H1 (cell line): Measurements from ENCODE around the gene MXD3. TPM values are rescaled to one million over a fixed set of nuclear protein-coding genes. Genes with fewer than 3 reads are reported as not detected.

ENCODE experiments used
- CTCF ChIA-PET: fragments of 300-600 bp; sonication (Branson Sonifier 250); formaldehyde crosslinking; loops from one replicate; lab custom pipeline; 2021; ENCODE audit not compliant: partially characterized antibody; lab: Charles Lee
- POLR2A ChIA-PET: fragments of 300-600 bp; sonication (Branson Sonifier 250); formaldehyde crosslinking; loops from one replicate; lab custom pipeline; 2021; ENCODE audit warnings: inconsistent platforms; ENCODE audit not compliant: partially characterized antibody; lab: Charles Lee
- DNase-seq, 2 experiments: peaks; one replicate each; pipeline versions ENCODE4 v3.0.0 to v3.0.0-alpha.2; 2010 to 2022; ENCODE audit warnings: low spot score in 2 of 2, low read depth in 1 of 2, mixed read lengths in 1 of 2
- FAIRE-seq: peaks from 2 replicates; lab custom pipeline; 2011; peaks lifted over from hg19 to GRCh38; lab: Jason Lieb, UNC
- H2AFZ ChIP-seq: 2 replicates; pipeline ENCODE4 v1.8.1; 2012; ENCODE audit warnings: low read length, inconsistent platforms
- H2AK5ac ChIP-seq: 2 replicates; pipeline ENCODE4 v1.6.1; 2013; ENCODE audit warnings: low read depth, low read length
- H2BK120ac ChIP-seq: replicated peaks from 2 replicates; pipeline ENCODE3; 2013; ENCODE audit warnings: low read depth, low read length, inconsistent platforms
- H2BK12ac ChIP-seq: 2 replicates; pipeline ENCODE4 v1.6.1; 2013; ENCODE audit warnings: low read depth, low read length
- H2BK15ac ChIP-seq: 2 replicates; pipeline ENCODE4 v1.6.1; 2013; ENCODE audit warnings: low read length
- H2BK20ac ChIP-seq: 2 replicates; pipeline ENCODE4 v1.6.1; 2013; ENCODE audit warnings: low read length
- H2BK5ac ChIP-seq: 2 replicates; pipeline ENCODE4 v1.6.1; 2013; ENCODE audit warnings: low read depth, low read length
- H3K14ac ChIP-seq: 2 replicates; pipeline ENCODE4 v1.6.1; 2013; ENCODE audit warnings: inconsistent platforms; ENCODE audit not compliant: insufficient read length
- H3K18ac ChIP-seq: 2 replicates; pipeline ENCODE4 v1.6.1; 2013; ENCODE audit warnings: low read length; ENCODE audit errors: extremely low read depth
- H3K23ac ChIP-seq: 2 replicates; pipeline ENCODE4 v1.6.1; 2013; ENCODE audit warnings: inconsistent platforms; ENCODE audit not compliant: insufficient read length
- H3K23me2 ChIP-seq: 2 replicates; pipeline ENCODE4 v1.6.1; 2013; ENCODE audit warnings: low read depth, low read length
- H3K27ac ChIP-seq: 2 replicates; pipeline ENCODE4 v1.6.1; 2011; ENCODE audit warnings: low read depth, low read length, inconsistent platforms
- H3K27me3 ChIP-seq, 4 experiments: replicated peaks in 1 of 4; 1 replicate in 1 of 4; 2 replicates in 3 of 4; pipeline versions ENCODE4 v1.6.1 to v1.8.1; 2011 to 2013; ENCODE audit warnings: low read length in 3 of 4, mild to moderate bottlenecking in 3 of 4, inconsistent platforms in 2 of 4, mixed read lengths in 2 of 4, moderate library complexity in 1 of 4; ENCODE audit not compliant: control insufficient read depth in 3 of 4, insufficient read depth in 3 of 4; ENCODE audit errors: extremely low read depth in 1 of 4
- H3K36me3 ChIP-seq, 4 experiments: 2 replicates each; pipeline versions ENCODE4 v1.6.1 to v1.8.1; 2011 to 2013; ENCODE audit warnings: mild to moderate bottlenecking in 4 of 4, low read length in 3 of 4, moderate library complexity in 2 of 4, control low read depth in 1 of 4, inconsistent platforms in 1 of 4; ENCODE audit not compliant: insufficient read depth in 4 of 4, control insufficient read depth in 2 of 4
- H3K4ac ChIP-seq: replicated peaks from 2 replicates; pipeline ENCODE3; 2013; ENCODE audit warnings: low read length, low read depth, mixed read lengths, inconsistent platforms; ENCODE audit not compliant: insufficient read length
- H3K4me1 ChIP-seq, 4 experiments: replicated peaks in 1 of 4; 1 replicate in 1 of 4; 2 replicates in 3 of 4; pipeline versions ENCODE4 v1.6.1 to v1.8.1; 2011 to 2013; ENCODE audit warnings: low read length in 3 of 4, inconsistent platforms in 2 of 4, mixed read lengths in 1 of 4; ENCODE audit not compliant: insufficient read depth in 4 of 4, control insufficient read depth in 3 of 4
- H3K4me2 ChIP-seq, 2 experiments: 2 replicates each; pipeline versions ENCODE4 v1.6.1 to v1.8.1; 2011 to 2013; ENCODE audit warnings: low read depth in 2 of 2, low read length in 2 of 2, control low read depth in 1 of 2, inconsistent platforms in 1 of 2, mild to moderate bottlenecking in 1 of 2; ENCODE audit not compliant: insufficient read depth in 1 of 2
- H3K4me3 ChIP-seq, 4 experiments: fragments of 200-600, 300-600 bp in 1 of 4; sonication (generic), shearing (Covaris generic), sonication (Bioruptor Twin) in 1 of 4; 2 replicates each; pipeline versions ENCODE4 v1.5.1 to v1.8.1; 2011 to 2016; ENCODE audit warnings: low read length in 4 of 4, low read depth in 3 of 4, control low read depth in 2 of 4, inconsistent platforms in 2 of 4, mild to moderate bottlenecking in 2 of 4, mixed read lengths in 1 of 4, moderate library complexity in 1 of 4; ENCODE audit not compliant: insufficient read depth in 2 of 4; ENCODE audit errors: extremely low read depth in 1 of 4
- H3K56ac ChIP-seq: replicated peaks from 2 replicates; pipeline ENCODE3; 2013; ENCODE audit warnings: low read depth, mild to moderate bottlenecking, mixed read lengths, low read length, inconsistent platforms; ENCODE audit not compliant: insufficient read length
- H3K79me1 ChIP-seq: 2 replicates; pipeline ENCODE4 v1.6.1; 2013; ENCODE audit warnings: low read depth, low read length, control low read depth
- H3K79me2 ChIP-seq, 2 experiments: 2 replicates each; pipeline versions ENCODE4 v1.6.1 to v1.8.1; 2012 to 2013; ENCODE audit warnings: low read length in 2 of 2, mild to moderate bottlenecking in 2 of 2, inconsistent platforms in 1 of 2; ENCODE audit not compliant: insufficient read depth in 2 of 2, control insufficient read depth in 1 of 2
- H3K9ac ChIP-seq, 4 experiments: replicated peaks in 1 of 4; 1 replicate in 1 of 4; 2 replicates in 3 of 4; pipeline versions ENCODE4 v1.6.1 to v1.8.1; 2011 to 2013; ENCODE audit warnings: low read depth in 3 of 4, low read length in 3 of 4, control low read depth in 2 of 4, mild to moderate bottlenecking in 2 of 4, moderate library complexity in 2 of 4, inconsistent platforms in 1 of 4; ENCODE audit errors: extremely low read depth in 1 of 4
- H3K9me3 ChIP-seq, 2 experiments: 2 replicates each; pipeline versions ENCODE4 v1.6.1 to v1.8.1; 2012 to 2013; ENCODE audit warnings: mild to moderate bottlenecking in 2 of 2, moderate library complexity in 2 of 2, control low read depth in 1 of 2, inconsistent platforms in 1 of 2, low read depth in 1 of 2, low read length in 1 of 2, mixed read lengths in 1 of 2; ENCODE audit not compliant: insufficient read depth in 2 of 2
- H4K20me1 ChIP-seq, 2 experiments: replicated peaks in 1 of 2; 2 replicates each; pipeline versions ENCODE3 to v1.8.1; 2011 to 2013; ENCODE audit warnings: inconsistent platforms in 2 of 2, low read length in 2 of 2, mild to moderate bottlenecking in 1 of 2; ENCODE audit not compliant: insufficient read depth in 2 of 2, control insufficient read depth in 1 of 2
- H4K5ac ChIP-seq: 2 replicates; pipeline ENCODE4 v1.6.1; 2013; ENCODE audit warnings: low read length, low read depth, mixed read lengths, inconsistent platforms; ENCODE audit not compliant: insufficient read length
- H4K8ac ChIP-seq: 2 replicates; pipeline ENCODE4 v1.8.0; 2013; ENCODE audit warnings: mild to moderate bottlenecking, moderate library complexity, low read length, inconsistent platforms; ENCODE audit not compliant: insufficient read depth; ENCODE audit errors: extremely low read depth
- H4K91ac ChIP-seq: replicated peaks from 2 replicates; pipeline ENCODE3; 2013; ENCODE audit warnings: low read length, mixed read lengths, inconsistent platforms; ENCODE audit not compliant: insufficient read length
- CTCF ChIP-seq, 3 experiments: IDR thresholded peaks; 1 replicate in 2 of 3; 2 replicates in 1 of 3; pipeline versions ENCODE4 v1.5.1 to v1.6.1; 2011; ENCODE audit warnings: low read length in 3 of 3, mild to moderate bottlenecking in 3 of 3, inconsistent platforms in 2 of 3, low read depth in 1 of 3, moderate library complexity in 1 of 3; ENCODE audit not compliant: insufficient read depth in 1 of 3; ENCODE audit errors: control extremely low read depth in 1 of 3
- POLR2AphosphoS5 ChIP-seq: IDR thresholded peaks from 2 replicates; pipeline ENCODE4 v1.6.1; 2011; ENCODE audit warnings: low read depth, low read length
- WGBS, 2 experiments: shearing (Covaris generic) in 1 of 2; methylation state at CpG; one replicate each; pipeline versions ENCODE4 v1.1.6 to v1.1.7; 2013 to 2015; ENCODE audit warnings: low lambda C conversion rate in 2 of 2, mixed read lengths in 2 of 2, inconsistent platforms in 1 of 2, low coverage in 1 of 2, missing lambda C conversion rate in 1 of 2; ENCODE audit not compliant: insufficient replicate concordance in 2 of 2, insufficient coverage in 1 of 2, insufficient read length in 1 of 2; ENCODE audit errors: extremely low coverage in 1 of 2, missing lambda C conversion rate in 1 of 2; 5-methylcytosine and 5-hydroxymethylcytosine counted together
- polyA plus RNA-seq, 7 experiments: library from polyadenylated mRNA; depleted of rRNA in 3 of 7; stranded (reverse) in 5 of 7; unstranded in 2 of 7; fragments of >200 nt in 5 of 7; fragments of 200-250 nt in 2 of 7; gene quantifications; 1 replicate in 5 of 7; 2 replicates in 1 of 7; 4 replicates in 1 of 7; pipeline versions ENCODE4 v1.2.1 to v1.2.3, GENCODE V29; 2011 to 2013; ENCODE audit warnings: missing spikeins in 2 of 7, mixed read lengths in 2 of 7
- total RNA-seq: library from RNA; stranded (reverse); fragmentation: NEBNext Ultra II Directional; extraction: Animal tissue kit (Norgen Biotek cat#: 25700); gene quantifications from 2 replicates; pipeline ENCODE4 v1.2.1, GENCODE V29; 2021

MXD3 gene
- total and polyA plus RNA-seq, 2 of the 8 experiments (the other 6 are each of a cell fraction or from before 2014, with no cell fraction given): 6.5 to 7.7 TPM

- Histone ChIP-seq H2AFZ (no peak overlapping the region), H3K23me2 (no peaks in the 10 kb centered on the region), H2BK20ac (no peak overlapping the region), H3K4ac (no peak overlapping the region), H2AK5ac (no peak overlapping the region), H3K9me3 (no peaks in the 10 kb centered on the region), H3K18ac (no peak overlapping the region), H3K4me3 (no peak overlapping the region), H3K36me3 (no peaks in the 10 kb centered on the region), H3K79me2 (no peaks in the 10 kb centered on the region), H3K23ac (no peak overlapping the region), H3K4me1 (no peaks in the 10 kb centered on the region; a peak in 1 of 7 replicates), H4K8ac (no peak overlapping the region), H2BK5ac (no peak overlapping the region), H2BK120ac (no peak overlapping the region), H3K9ac (no peak overlapping the region), H2BK12ac (no peak overlapping the region), H3K14ac (no peak overlapping the region), H3K4me2 (no peak overlapping the region), H3K56ac (no peak overlapping the region), H3K27ac (no peak overlapping the region), H4K91ac (no peak overlapping the region), H4K5ac (no peak overlapping the region), H3K27me3 (no peaks in the 10 kb centered on the region), H4K20me1 (no peaks in the 10 kb centered on the region), H3K79me1 (no peaks in the 10 kb centered on the region), H2BK15ac (no peak overlapping the region)
- DNase-seq: no peak
- CTCF ChIA-PET: interaction anchor here (0.7 to 16.6 kb wide), 10 partner anchors 12 to 134 kb away, joined by 3 to 251 read pairs (median 26); partner anchors contain the start of gene LMAN2
- no peak for FAIRE-seq
- WGBS, 2 experiments: 96% methylated on average over 14 of the region's 14 CpGs; no CpG with 5 or more reads in 1 of the 2 experiments
- POLR2A ChIA-PET: interaction anchor here (0.7 to 1.2 kb wide), 4 partner anchors 13 to 134 kb away, joined by 3 read pairs; no protein-coding TSS in a partner anchor
- TF ChIP-seq POLR2AphosphoS5: no peak
- TF ChIP-seq CTCF (IDR thresholded peaks at IDR 0.05; ENCODE audit: control extremely low read depth in 1 of 3, insufficient read depth in 1 of 3, low read depth in 1 of 3, low read length in 3 of 3): no peak
Observed at GRCh38 chr5:177319913-177320588, 8.4 kb upstream of the MXD3 start.
